SH-SY5Y (cell line): ENCODE data around the gene FRY.
A peak's percentile ranks its signal among the peaks of the same experiment; 100 is the strongest.

Source experiments
- GATA2 ChIP-seq: IDR thresholded peaks from 2 replicates; pipeline ENCODE4 v1.6.1; 2011; ENCODE audit warnings: mild to moderate bottlenecking, low read depth, low read length
- GATA3 ChIP-seq: IDR thresholded peaks from 2 replicates; pipeline ENCODE4 v1.6.1; 2011; ENCODE audit warnings: low read depth, mild to moderate bottlenecking, low read length, moderate library complexity

Gene FRY

GRCh38 chr13:32047793-32048192 lies 16.2 kb downstream of the FRY start:
- no peak for TF ChIP-seq GATA2

- TF ChIP-seq GATA3 (no peak), GATA2 (0 out of 2 replicates have a peak, but pooled peaks have one; percentile 6)
These were observed 17.2 kb downstream of the FRY start for GRCh38 chr13:32048816-32049215.

GRCh38 chr13:32051156-32051555 lies 19.6 kb downstream of the FRY start:
- TF ChIP-seq GATA3 (no peak), GATA2 (no peak)

- TF ChIP-seq GATA2 (no peak), GATA3 (no peak)
These were observed 24.7 kb downstream of the FRY start for GRCh38 chr13:32056316-32056715.

- TF ChIP-seq GATA3 = no peak
- TF ChIP-seq GATA2 = no peak
These were observed 28.0 kb downstream of the FRY start for GRCh38 chr13:32059511-32059984.

GRCh38 chr13:32060401-32060878 lies 28.9 kb downstream of the FRY start:
- no peak for TF ChIP-seq GATA2
- TF ChIP-seq GATA3 = no peak

GRCh38 chr13:32063619-32064233 lies 32.2 kb downstream of the FRY start:
- no peak for TF ChIP-seq GATA2
- TF ChIP-seq GATA3 = no peak

- no peak for TF ChIP-seq GATA2
- no peak for TF ChIP-seq GATA3
These were observed 35.8 kb downstream of the FRY start for GRCh38 chr13:32067149-32067961.

GRCh38 chr13:32068255-32068654 lies 36.7 kb downstream of the FRY start:
- TF ChIP-seq GATA2 = no peak
- TF ChIP-seq GATA3 = no peak

GRCh38 chr13:32073180-32073864 lies 41.7 kb downstream of the FRY start:
- TF ChIP-seq GATA3 (no peak), GATA2 (no peak)

GRCh38 chr13:32075170-32075851 lies 43.7 kb downstream of the FRY start:
- TF ChIP-seq GATA3 (no peak), GATA2 (no peak)

GRCh38 chr13:32079587-32079986 lies 48.0 kb downstream of the FRY start:
- TF ChIP-seq GATA2 = no peak
- no peak for TF ChIP-seq GATA3

GRCh38 chr13:32080328-32080744 lies 48.8 kb downstream of the FRY start:
- TF ChIP-seq GATA2 = no peak
- no peak for TF ChIP-seq GATA3

GRCh38 chr13:32081591-32081990 lies 50.0 kb downstream of the FRY start:
- no peak for TF ChIP-seq GATA2
- TF ChIP-seq GATA3 = no peak
